Stimulated activated CD4-positive, alpha-beta T cell treated with anti-CD3 and anti-CD28 coated beads, Interleukin-15, amount 100 ng/mL, for 24 hours (primary cell): ENCODE data around the gene GPR135.

Experiments
- DNase-seq: peaks from one replicate; pipeline ENCODE4 v3.0.0-alpha.2; 2020

GPR135 gene

DNA sequence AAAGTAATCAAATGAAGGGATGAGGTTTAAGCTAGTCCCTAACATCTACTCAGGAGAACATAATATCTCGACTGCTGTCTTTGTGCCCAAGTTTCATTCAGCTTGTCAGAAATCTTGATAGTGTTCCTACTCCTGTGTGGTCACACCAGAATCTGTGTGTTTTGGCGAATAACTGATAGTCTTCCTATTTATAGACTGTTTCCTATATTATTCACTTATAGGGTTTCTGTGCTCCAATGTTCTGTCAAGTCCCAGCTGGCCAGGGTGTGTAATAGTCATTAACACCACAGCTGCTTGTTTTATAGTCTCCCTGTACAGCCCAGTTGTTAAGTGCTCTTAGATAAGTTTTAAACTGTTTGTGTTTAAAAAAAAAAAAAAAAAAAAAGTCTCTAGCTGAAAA lies 45.9 kb downstream of the GPR135 start:
- DNase-seq: no peak

DNA sequence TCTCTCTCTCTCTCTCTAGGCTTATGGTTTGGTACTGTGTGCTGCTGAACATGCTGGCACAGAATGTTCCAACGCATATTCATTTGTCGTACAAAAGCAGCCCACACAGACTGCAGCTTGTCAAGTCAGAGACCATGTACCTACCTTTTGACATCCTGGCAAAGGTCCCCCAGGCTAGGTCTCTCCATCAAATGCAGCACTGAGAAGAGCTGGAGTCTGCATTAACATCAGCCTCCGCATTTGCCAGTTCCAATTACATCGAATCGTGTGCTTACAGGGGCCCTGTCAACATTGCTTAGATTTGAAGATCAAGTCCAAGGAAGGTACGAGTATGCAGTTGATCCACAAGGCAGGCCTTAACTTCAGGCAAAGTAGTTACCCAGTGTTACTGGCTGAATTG lies 47.9 kb downstream of the GPR135 start:
- no peak for DNase-seq

DNA sequence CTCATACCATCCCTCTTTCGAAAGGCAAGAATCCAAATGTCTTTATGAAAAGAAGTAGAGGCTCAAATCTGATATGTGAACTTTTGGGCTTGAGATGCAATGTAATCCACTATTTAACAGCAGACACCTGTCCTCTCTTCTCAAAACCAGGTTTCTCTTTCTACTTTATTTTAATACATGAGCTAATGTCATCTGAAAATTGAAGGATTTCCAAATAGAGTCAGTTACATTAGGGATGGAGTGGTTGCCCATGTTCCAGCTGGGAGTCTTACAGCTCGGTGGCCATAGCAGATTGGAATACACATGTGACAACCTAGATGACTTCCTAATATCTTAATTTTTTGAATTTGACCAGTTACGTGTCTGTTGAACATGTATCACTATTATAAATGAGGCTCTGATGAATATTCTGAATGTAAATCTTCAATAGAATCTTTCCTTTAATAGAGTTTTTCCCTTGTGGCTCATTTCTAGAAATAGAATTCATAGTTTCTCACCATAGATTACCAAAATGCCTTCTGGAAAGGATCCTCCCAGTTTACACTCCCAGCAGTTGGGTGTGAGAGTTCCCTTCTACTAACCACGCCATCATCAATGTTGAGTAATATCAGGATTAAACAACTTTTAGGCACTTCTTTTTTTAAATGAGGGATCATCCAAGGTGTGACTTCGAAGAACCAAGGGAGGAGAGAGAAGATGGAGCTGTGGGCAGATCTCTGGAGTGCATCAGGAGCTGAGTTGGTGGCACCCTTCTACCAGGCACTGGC lies 49.2 kb downstream of the GPR135 start:
- DNase-seq: no peak
